ENCODE measurements around the gene HOXC13.

DNA sequence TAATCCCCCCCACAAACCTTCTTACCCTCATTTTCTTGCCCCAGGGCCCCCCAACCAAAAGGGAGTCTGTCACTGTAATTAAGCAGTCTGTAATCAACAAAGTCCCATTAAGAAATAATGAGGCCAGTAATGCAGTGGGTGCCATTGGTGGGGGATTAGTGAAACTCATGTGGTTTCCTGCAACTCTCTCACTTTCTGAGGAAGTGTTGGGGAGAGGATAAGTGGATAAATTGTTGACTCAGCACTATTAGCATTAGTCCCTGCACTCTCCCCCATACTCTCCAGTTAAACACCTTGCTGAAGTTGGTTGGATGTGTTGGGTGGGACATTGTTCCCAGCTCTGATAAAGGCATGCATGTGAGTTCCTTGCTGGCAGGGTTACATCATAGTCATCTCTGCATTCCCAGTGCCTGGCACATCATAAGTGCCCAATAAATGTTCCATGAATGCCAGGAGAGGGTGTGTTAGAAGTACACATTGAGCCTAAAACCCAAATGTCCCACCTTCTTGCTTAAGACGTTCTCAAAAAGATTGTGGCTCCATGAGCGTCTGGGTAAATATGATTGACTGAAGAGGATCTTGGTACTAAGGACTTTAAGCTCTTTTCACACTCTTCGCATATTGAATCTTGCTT lies 45.8 kb upstream of the HOXC13 start:
- no peak for TF ChIP-seq POLR2AphosphoS5 (IDR thresholded peaks at IDR 0.05)
- TF ChIP-seq, protein P1, sequence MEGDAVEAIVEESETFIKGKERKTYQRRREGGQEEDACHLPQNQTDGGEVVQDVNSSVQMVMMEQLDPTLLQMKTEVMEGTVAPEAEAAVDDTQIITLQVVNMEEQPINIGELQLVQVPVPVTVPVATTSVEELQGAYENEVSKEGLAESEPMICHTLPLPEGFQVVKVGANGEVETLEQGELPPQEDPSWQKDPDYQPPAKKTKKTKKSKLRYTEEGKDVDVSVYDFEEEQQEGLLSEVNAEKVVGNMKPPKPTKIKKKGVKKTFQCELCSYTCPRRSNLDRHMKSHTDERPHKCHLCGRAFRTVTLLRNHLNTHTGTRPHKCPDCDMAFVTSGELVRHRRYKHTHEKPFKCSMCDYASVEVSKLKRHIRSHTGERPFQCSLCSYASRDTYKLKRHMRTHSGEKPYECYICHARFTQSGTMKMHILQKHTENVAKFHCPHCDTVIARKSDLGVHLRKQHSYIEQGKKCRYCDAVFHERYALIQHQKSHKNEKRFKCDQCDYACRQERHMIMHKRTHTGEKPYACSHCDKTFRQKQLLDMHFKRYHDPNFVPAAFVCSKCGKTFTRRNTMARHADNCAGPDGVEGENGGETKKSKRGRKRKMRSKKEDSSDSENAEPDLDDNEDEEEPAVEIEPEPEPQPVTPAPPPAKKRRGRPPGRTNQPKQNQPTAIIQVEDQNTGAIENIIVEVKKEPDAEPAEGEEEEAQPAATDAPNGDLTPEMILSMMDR (IDR thresholded peaks at IDR 0.05): no peak
- no peak for TF ChIP-seq POLR2A (IDR thresholded peaks at IDR 0.05)

All from prostate gland (tissue), 2 donors.